ENCODE results near the gene ANKRD39. TPM values are rescaled to one million over a fixed set of nuclear protein-coding genes. Genes with fewer than 3 reads are reported as not detected.
A peak's percentile ranks its signal among the peaks of the same experiment; 100 is the strongest.

ANKRD39 gene
- total and polyA plus RNA-seq, 2 donors from 2014 or later, result 10.8 to 19.2 TPM

- H3K4me3 ChIP-seq (ENCODE audit: low read length in 3 of 3), result no peak overlapping the region
- FAIRE-seq, result no peak
- intact Hi-C loops (cut with DNase I), result loop anchor here (5.0 kb wide), 1 partner anchor 97 kb away; no protein-coding TSS in a partner anchor
- TF ChIP-seq CTCF (IDR thresholded peaks at IDR 0.05; ENCODE audit: borderline replicate concordance, extremely low read depth, insufficient read depth), result no peak
- no peaks in the 10 kb centered on the region for H3K9me3 ChIP-seq (ENCODE audit: control insufficient read depth in 2 of 3, insufficient read depth in 1 of 3, low read length in 3 of 3)
- H3K9ac ChIP-seq (ENCODE audit: low read length in 3 of 3), result no peak overlapping the region
- H3K36me3 ChIP-seq (ENCODE audit: control insufficient read depth in 2 of 3, insufficient read depth in 3 of 3, low read length in 3 of 3), result peaks cover 5 to 16% (median 15%) of the 10 kb centered on the region in 3 donors
- DNase-seq, result peak in 1 of 5 donors; percentile 76
- no peaks in the 10 kb centered on the region for H3K27me3 ChIP-seq (ENCODE audit: control insufficient read depth, insufficient read depth, low read length)
- no peak overlapping the region for H3K27ac ChIP-seq (ENCODE audit: low read depth in 2 of 2, low read length in 2 of 2)
- peaks cover 0 to 18% (median 7%) of the 10 kb centered on the region in 3 donors for H3K4me1 ChIP-seq (ENCODE audit: control insufficient read depth in 2 of 3, insufficient read depth in 2 of 3, low read depth in 1 of 3, low read length in 3 of 3)
Measured at GRCh38 chr2:96860065-96861029, 2.5 kb upstream of the ANKRD39 start.

GRCh38 chr2:96859681-96860064, 1.9 kb upstream of the ANKRD39 start:
- H3K36me3 ChIP-seq (ENCODE audit: control insufficient read depth in 2 of 3, insufficient read depth in 3 of 3, low read length in 3 of 3), result peaks cover 4 to 15% (median 15%) of the 10 kb centered on the region in 3 donors
- no peak overlapping the region for H3K9ac ChIP-seq (ENCODE audit: low read length in 3 of 3)
- TF ChIP-seq CTCF (IDR thresholded peaks at IDR 0.05; ENCODE audit: borderline replicate concordance, extremely low read depth, insufficient read depth), result no peak
- H3K4me1 ChIP-seq (ENCODE audit: control insufficient read depth in 2 of 3, insufficient read depth in 2 of 3, low read depth in 1 of 3, low read length in 3 of 3), result peaks cover 0 to 18% (median 7%) of the 10 kb centered on the region in 3 donors
- no peak overlapping the region for H3K4me3 ChIP-seq (ENCODE audit: low read length in 3 of 3)
- no peak for FAIRE-seq
- DNase-seq, result peak in 1 of 5 donors; percentile 50
- no peaks in the 10 kb centered on the region for H3K9me3 ChIP-seq (ENCODE audit: control insufficient read depth in 2 of 3, insufficient read depth in 1 of 3, low read length in 3 of 3)
- intact Hi-C loops (cut with DNase I), result loop anchor here (5.0 kb wide), 1 partner anchor 98 kb away; no protein-coding TSS in a partner anchor
- no peaks in the 10 kb centered on the region for H3K27me3 ChIP-seq (ENCODE audit: control insufficient read depth, insufficient read depth, low read length)
- peak overlapping the region in 1 of 2 donors; percentile 23 for H3K27ac ChIP-seq (ENCODE audit: low read depth in 2 of 2, low read length in 2 of 2)

DNA sequence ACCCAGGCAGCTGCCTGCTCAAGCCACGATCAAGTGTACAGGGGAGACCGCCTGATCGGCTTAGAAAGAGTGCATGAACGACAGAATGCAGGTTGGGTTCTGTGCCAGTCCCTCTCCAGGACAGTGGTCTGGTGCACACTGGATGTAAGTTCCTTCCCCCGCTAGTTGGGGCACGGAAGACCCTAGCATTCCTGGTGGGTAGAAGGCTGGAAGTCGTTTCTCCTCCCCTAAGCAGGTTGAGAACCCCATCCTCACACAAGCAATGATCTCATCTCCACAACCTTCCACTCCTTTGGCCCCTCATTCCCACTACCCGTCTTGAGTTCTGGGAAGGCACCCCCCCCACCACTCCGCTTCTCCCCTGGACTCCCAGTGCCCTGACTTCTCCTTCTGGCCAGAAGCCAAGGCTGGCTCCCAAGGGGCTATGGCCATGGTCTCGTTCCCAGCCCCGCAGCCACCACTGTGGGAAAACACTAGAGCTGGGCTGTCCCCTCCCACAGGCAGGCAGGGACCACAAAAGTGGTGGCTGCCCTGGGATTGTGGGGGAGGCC, 1.4 kb upstream of the ANKRD39 start:
- H3K9ac ChIP-seq (ENCODE audit: low read length in 3 of 3), result no peak overlapping the region
- peaks cover 0 to 18% (median 7%) of the 10 kb centered on the region in 3 donors for H3K4me1 ChIP-seq (ENCODE audit: control insufficient read depth in 2 of 3, insufficient read depth in 2 of 3, low read depth in 1 of 3, low read length in 3 of 3)
- TF ChIP-seq CTCF (IDR thresholded peaks at IDR 0.05; ENCODE audit: borderline replicate concordance, extremely low read depth, insufficient read depth), result no peak
- H3K36me3 ChIP-seq (ENCODE audit: control insufficient read depth in 2 of 3, insufficient read depth in 3 of 3, low read length in 3 of 3), result peaks cover 4 to 16% (median 10%) of the 10 kb centered on the region in 3 donors
- intact Hi-C loops (cut with DNase I), result no loop called here
- DNase-seq (peak in 3 of 5 donors; percentile 51 to 89 (median 79)), FAIRE-seq (no peak)
- H3K27me3 ChIP-seq (ENCODE audit: control insufficient read depth, insufficient read depth, low read length), result no peaks in the 10 kb centered on the region
- H3K4me3 ChIP-seq (ENCODE audit: low read length in 3 of 3), result peak overlapping the region in 1 of 3 donors; percentile 49
- H3K27ac ChIP-seq (ENCODE audit: low read depth in 2 of 2, low read length in 2 of 2), result peak overlapping the region; percentile 23 to 51
- no peaks in the 10 kb centered on the region for H3K9me3 ChIP-seq (ENCODE audit: control insufficient read depth in 2 of 3, insufficient read depth in 1 of 3, low read length in 3 of 3)

Data from kidney (tissue), 14 donors.